Endothelial cell of umbilical vein (primary cell): ENCODE data around the gene PAX3. TPM values are rescaled to one million over a fixed set of nuclear protein-coding genes. Genes with fewer than 3 reads are reported as not detected.

Experiments used
- BruUV-seq: library from RNA; stranded (reverse); fragments of 400-500 nt; replicated peaks from 2 replicates; lab custom pipeline; 2021; lab: Mats Ljungman, UMichigan
- CTCF ChIA-PET: fragments of 300-600, 350-600 bp; sonication (Branson Sonifier 250); formaldehyde crosslinking; loops from one replicate; lab custom pipeline; 2021; ENCODE audit warnings: antibody characterized with exemption, inconsistent platforms; lab: Charles Lee
- POLR2A ChIA-PET: fragments of 300-600, 350-600 bp; sonication (Branson Sonifier 250); formaldehyde crosslinking; loops from one replicate; lab custom pipeline; 2021; ENCODE audit warnings: antibody characterized with exemption, inconsistent platforms; lab: Charles Lee
- DNase-seq: peaks from one replicate; pipeline ENCODE4 v3.0.0-alpha.2; 2011; ENCODE audit warnings: low read depth, low spot score
- FAIRE-seq: peaks from 2 replicates; lab custom pipeline; 2011; peaks lifted over from hg19 to GRCh38; lab: Jason Lieb, UNC
- H2AFZ ChIP-seq: 2 replicates; pipeline ENCODE4 v1.6.0; 2012; ENCODE audit warnings: low read depth, low read length, control low read depth, inconsistent platforms
- H3K27ac ChIP-seq: 2 replicates; pipeline ENCODE4 v1.5.1; 2011; ENCODE audit warnings: low read depth, mild to moderate bottlenecking, control low read depth, low read length, moderate library complexity; ENCODE audit not compliant: insufficient read depth
- H3K27me3 ChIP-seq, 2 experiments: 2 replicates each; pipeline versions ENCODE4 v1.6.0 to v1.6.1; 2011; ENCODE audit warnings: low read length in 2 of 2, mixed read lengths in 1 of 2; ENCODE audit not compliant: control insufficient read depth in 2 of 2, insufficient read depth in 2 of 2
- H3K36me3 ChIP-seq, 2 experiments: 2 replicates in 1 of 2; 3 replicates in 1 of 2; pipeline ENCODE4 v1.5.1; 2011; ENCODE audit warnings: low read length in 2 of 2, mild to moderate bottlenecking in 1 of 2, moderate library complexity in 1 of 2; ENCODE audit not compliant: control insufficient read depth in 2 of 2, insufficient read depth in 2 of 2; ENCODE audit errors: extremely low read depth in 1 of 2
- H3K4me1 ChIP-seq: 3 replicates; pipeline ENCODE4 v1.5.1; 2011; ENCODE audit warnings: mild to moderate bottlenecking, low read length; ENCODE audit not compliant: control insufficient read depth, insufficient read depth; ENCODE audit errors: extremely low read depth
- H3K4me2 ChIP-seq: 2 replicates; pipeline ENCODE4 v1.6.1; 2011; ENCODE audit warnings: low read length, control low read depth, mixed read lengths; ENCODE audit not compliant: insufficient read depth
- H3K4me3 ChIP-seq, 3 experiments: fragments of 200-600 bp in 1 of 3; sonication (generic), shearing (Covaris generic) in 1 of 3; replicated peaks in 1 of 3; 2 replicates each; pipeline ENCODE4 v1.5.1; 2011 to 2016; ENCODE audit warnings: control low read depth in 3 of 3, low read length in 3 of 3, mild to moderate bottlenecking in 2 of 3, inconsistent platforms in 1 of 3, low read depth in 1 of 3, moderate library complexity in 1 of 3; ENCODE audit not compliant: insufficient read depth in 1 of 3
- H3K79me2 ChIP-seq: 2 replicates; pipeline ENCODE4 v1.6.0; 2012; ENCODE audit warnings: low read length, inconsistent platforms; ENCODE audit not compliant: control insufficient read depth, insufficient read depth
- H3K9ac ChIP-seq: replicated peaks from 2 replicates; pipeline ENCODE3; 2011; ENCODE audit warnings: low read length, control low read depth; ENCODE audit not compliant: insufficient read depth; ENCODE audit errors: extremely low read depth
- H3K9me1 ChIP-seq: replicated peaks from 3 replicates; pipeline ENCODE4 v1.6.0; 2011; ENCODE audit warnings: mild to moderate bottlenecking, low read length; ENCODE audit not compliant: control insufficient read depth, insufficient read depth; ENCODE audit errors: extremely low read depth
- H3K9me3 ChIP-seq: replicated peaks from 2 replicates; pipeline ENCODE4 v1.5.1; 2012; ENCODE audit warnings: low read length, inconsistent platforms; ENCODE audit not compliant: control insufficient read depth, insufficient read depth
- H4K20me1 ChIP-seq: replicated peaks from 2 replicates; pipeline ENCODE3; 2011; ENCODE audit warnings: mild to moderate bottlenecking, low read length; ENCODE audit not compliant: control insufficient read depth, insufficient read depth; ENCODE audit errors: extremely low read depth
- CTCF ChIP-seq, 2 donors: IDR thresholded peaks; 1 replicate in 1 of 2; 2 replicates in 1 of 2; pipeline ENCODE4 v1.5.1; 2011; ENCODE audit warnings: low read length in 2 of 2, mild to moderate bottlenecking in 2 of 2, moderate library complexity in 2 of 2, control low read depth in 1 of 2, inconsistent platforms in 1 of 2, low read depth in 1 of 2; ENCODE audit not compliant: insufficient read depth in 1 of 2; ENCODE audit errors: extremely low read depth in 1 of 2
- EZH2 ChIP-seq: IDR thresholded peaks from 2 replicates; pipeline ENCODE4 v1.6.1; 2012; ENCODE audit warnings: borderline replicate concordance, low read depth, mild to moderate bottlenecking, moderate library complexity, low read length, inconsistent platforms; ENCODE audit not compliant: severe bottlenecking
- FOS ChIP-seq: IDR thresholded peaks from 2 replicates; pipeline ENCODE4 v1.6.1; 2011; ENCODE audit warnings: mild to moderate bottlenecking, low read length, moderate library complexity, borderline replicate concordance; ENCODE audit not compliant: insufficient read depth
- GATA2 ChIP-seq: IDR thresholded peaks from 2 replicates; pipeline ENCODE4 v1.7.0; 2011; ENCODE audit warnings: low read depth, mild to moderate bottlenecking, moderate library complexity, mixed read lengths, low read length; ENCODE audit not compliant: insufficient read length, insufficient read depth
- JUN ChIP-seq: IDR thresholded peaks from 2 replicates; pipeline ENCODE4 v1.6.1; 2011; ENCODE audit warnings: borderline replicate concordance, low read depth; ENCODE audit not compliant: insufficient read length, insufficient read depth
- MAX ChIP-seq: IDR thresholded peaks from 2 replicates; pipeline ENCODE4 v1.6.1; 2011; ENCODE audit not compliant: insufficient read depth, insufficient read length
- MYC ChIP-seq: IDR thresholded peaks from one replicate; pipeline ENCODE4 v1.6.1; 2011; ENCODE audit warnings: mild to moderate bottlenecking, low read depth, low read length
- POLR2A ChIP-seq: IDR thresholded peaks from 2 replicates; pipeline ENCODE4 v1.6.1; 2012; ENCODE audit warnings: low read depth, mild to moderate bottlenecking, control low read depth, low read length
- POLR2AphosphoS5 ChIP-seq: IDR thresholded peaks from 2 replicates; pipeline ENCODE4 v1.6.1; 2012; ENCODE audit warnings: low read depth, mild to moderate bottlenecking, control low read depth, low read length, moderate library complexity; ENCODE audit not compliant: insufficient read depth
- dilution Hi-C: fragments of 300-500 bp; cut with MboI; formaldehyde crosslinking; loops from one replicate; pipeline ENCODE4 v1.15.0; 2019; ENCODE audit warnings: low sequenced_read_pairs; ENCODE audit not compliant: extremely low pct_ligation_motif_present
- intact Hi-C: fragments of 100-400 bp; cut with micrococcal nuclease; formaldehyde crosslinking; loops from one replicate; pipeline ENCODE4 v1.10.0; 2022
- polyA plus RNA-seq, 4 experiments: library from polyadenylated mRNA; depleted of rRNA in 3 of 4; stranded (reverse) in 3 of 4; unstranded in 1 of 4; fragments of >200 nt; gene quantifications; 2 replicates each; pipeline versions ENCODE4 v1.2.1 to v1.2.3, GENCODE V29; 2011 to 2012; ENCODE audit warnings: missing spikeins in 1 of 4
- total RNA-seq: library from RNA; stranded (reverse); gene quantifications from 2 replicates; pipeline ENCODE4 v1.2.3, GENCODE V29; 2021

Gene PAX3
- total and polyA plus RNA-seq, 2 donors (not counting 3 experiments of a cell fraction or from before 2014, with no cell fraction given), result not detected

- no TSS peak for BruUV-seq
- H3K79me2 ChIP-seq, result no peaks in the 10 kb centered on the region
- H3K9me1 ChIP-seq, result no peaks in the 10 kb centered on the region
- dilution Hi-C loops (no loop called here), intact Hi-C loops (loop anchor here (10.0 kb wide), 1 partner anchor 805 kb away; no protein-coding TSS in a partner anchor)
- no peak overlapping the region for H2AFZ ChIP-seq
- H3K36me3 ChIP-seq, result no peaks in the 10 kb centered on the region
- peaks cover 96 to 100% of the 10 kb centered on the region in 2 experiments for H3K27me3 ChIP-seq
- no peak overlapping the region for H3K4me2 ChIP-seq
- no peaks in the 10 kb centered on the region for H4K20me1 ChIP-seq
- H3K27ac ChIP-seq, result no peak overlapping the region
- H3K4me1 ChIP-seq, result peaks cover 9% of the 10 kb centered on the region
- DNase-seq, result no peak
- POLR2A ChIA-PET, result no interaction called here
- CTCF ChIA-PET, result interaction anchor here (1.9 to 3.2 kb wide), 2 partner anchors 9 to 253 kb away, joined by 7 to 13 read pairs; no protein-coding TSS in a partner anchor
- H3K4me3 ChIP-seq, result no peak overlapping the region
- no peaks in the 10 kb centered on the region for H3K9me3 ChIP-seq
- no peak overlapping the region for H3K9ac ChIP-seq
- no peak for TF ChIP-seq GATA2
- no peak for TF ChIP-seq CTCF (IDR thresholded peaks at IDR 0.05; ENCODE audit: extremely low read depth in 1 of 2, insufficient read depth in 1 of 2, low read depth in 1 of 2, low read length in 2 of 2)
- no peak for TF ChIP-seq MYC
- TF ChIP-seq MAX, result no peak
- TF ChIP-seq EZH2, result no peak
- TF ChIP-seq POLR2AphosphoS5, result no peak
- TF ChIP-seq JUN, result no peak
- no peak for TF ChIP-seq FOS
- no peak for TF ChIP-seq POLR2A
- FAIRE-seq, result no peak
Observed at GRCh38 chr2:222309361-222309760, 10.6 kb upstream of the PAX3 start.
